Measurements from ENCODE around the gene MYH3.

MYH3 gene

DNA sequence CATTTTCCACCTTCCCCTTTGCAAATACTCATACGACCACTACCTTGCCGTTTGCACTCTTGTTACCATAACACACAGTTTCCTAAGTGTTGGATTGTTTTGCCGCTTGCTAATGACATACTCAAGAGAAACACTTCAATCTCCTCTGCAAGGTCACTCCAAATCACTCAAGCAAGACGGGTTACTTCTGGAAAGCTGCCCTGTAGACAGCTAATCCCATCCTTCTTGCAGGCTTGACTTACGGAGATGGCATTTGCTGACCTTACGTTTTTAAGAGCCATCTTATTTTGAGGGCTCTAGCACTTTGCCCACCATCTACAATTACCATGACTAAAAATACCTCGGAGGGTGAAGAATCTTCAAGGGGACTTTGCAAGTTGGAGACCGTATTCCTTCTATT is 46.2 kb downstream of the MYH3 start:
- no peak overlapping the region for H3K9ac ChIP-seq (ENCODE audit: low read length)

DNA sequence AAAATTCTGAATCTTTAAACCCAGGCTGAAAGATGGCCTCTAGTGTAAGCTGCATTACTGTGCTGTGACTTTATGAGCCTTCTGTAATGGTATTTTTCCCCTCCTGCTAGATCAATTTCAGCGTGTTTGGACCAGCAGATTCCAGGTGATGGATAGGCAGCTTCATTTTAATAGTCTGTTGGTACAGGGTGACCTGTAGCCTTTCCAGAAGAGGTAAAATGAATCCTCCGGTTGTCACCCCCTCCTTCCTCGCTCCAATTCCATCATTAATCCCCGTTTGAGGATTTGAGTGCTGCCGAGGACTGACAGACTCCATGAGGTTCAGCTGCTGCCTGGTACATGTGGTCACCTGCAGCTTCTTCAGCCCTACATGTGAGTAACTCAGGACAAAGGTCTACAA is 48.9 kb downstream of the MYH3 start:
- H3K27me3 ChIP-seq (ENCODE audit: insufficient read depth, low read length): no peaks in the 10 kb centered on the region
- H3K9me3 ChIP-seq (ENCODE audit: low read length): no peaks in the 10 kb centered on the region
- H3F3A ChIP-seq (ENCODE audit: insufficient read depth, low read length): no peaks in the 10 kb centered on the region
- no peak overlapping the region for H2AFZ ChIP-seq (ENCODE audit: low read length)
- no peaks in the 10 kb centered on the region for H3K9me2 ChIP-seq (ENCODE audit: low read depth, low read length)
- no peaks in the 10 kb centered on the region for H3K4me1 ChIP-seq (ENCODE audit: insufficient read depth, low read length, severe bottlenecking)
- H3K9ac ChIP-seq (ENCODE audit: low read length): no peak overlapping the region
- H4K20me1 ChIP-seq (ENCODE audit: insufficient read depth, low read length): no peaks in the 10 kb centered on the region
- no peak overlapping the region for H3K4me2 ChIP-seq (ENCODE audit: low read length)
- H3K27ac ChIP-seq (ENCODE audit: low read depth, low read length, poor library complexity, severe bottlenecking): no peak overlapping the region
- H3K4me3 ChIP-seq (ENCODE audit: low read depth, low read length, poor library complexity, severe bottlenecking): no peak overlapping the region
- no peaks in the 10 kb centered on the region for H3K36me3 ChIP-seq (ENCODE audit: insufficient read depth, low read length)
- no peaks in the 10 kb centered on the region for H3K79me2 ChIP-seq (ENCODE audit: insufficient read depth, low read length)
- TF ChIP-seq, protein P1, sequence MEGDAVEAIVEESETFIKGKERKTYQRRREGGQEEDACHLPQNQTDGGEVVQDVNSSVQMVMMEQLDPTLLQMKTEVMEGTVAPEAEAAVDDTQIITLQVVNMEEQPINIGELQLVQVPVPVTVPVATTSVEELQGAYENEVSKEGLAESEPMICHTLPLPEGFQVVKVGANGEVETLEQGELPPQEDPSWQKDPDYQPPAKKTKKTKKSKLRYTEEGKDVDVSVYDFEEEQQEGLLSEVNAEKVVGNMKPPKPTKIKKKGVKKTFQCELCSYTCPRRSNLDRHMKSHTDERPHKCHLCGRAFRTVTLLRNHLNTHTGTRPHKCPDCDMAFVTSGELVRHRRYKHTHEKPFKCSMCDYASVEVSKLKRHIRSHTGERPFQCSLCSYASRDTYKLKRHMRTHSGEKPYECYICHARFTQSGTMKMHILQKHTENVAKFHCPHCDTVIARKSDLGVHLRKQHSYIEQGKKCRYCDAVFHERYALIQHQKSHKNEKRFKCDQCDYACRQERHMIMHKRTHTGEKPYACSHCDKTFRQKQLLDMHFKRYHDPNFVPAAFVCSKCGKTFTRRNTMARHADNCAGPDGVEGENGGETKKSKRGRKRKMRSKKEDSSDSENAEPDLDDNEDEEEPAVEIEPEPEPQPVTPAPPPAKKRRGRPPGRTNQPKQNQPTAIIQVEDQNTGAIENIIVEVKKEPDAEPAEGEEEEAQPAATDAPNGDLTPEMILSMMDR (IDR thresholded peaks at IDR 0.05; ENCODE audit: low read length): no peak
- no peak for TF ChIP-seq EZH2 (IDR thresholded peaks at IDR 0.05; ENCODE audit: borderline replicate concordance, low read length)

More for the DNA sequence above, 46.2 kb downstream of the MYH3 start:
- Histone ChIP-seq H3K27ac (ENCODE audit: low read depth, low read length, poor library complexity, severe bottlenecking) (no peak overlapping the region), H3K4me2 (ENCODE audit: low read length) (no peak overlapping the region), H2AFZ (ENCODE audit: low read length) (no peak overlapping the region), H3K9me2 (ENCODE audit: low read depth, low read length) (no peaks in the 10 kb centered on the region), H4K20me1 (ENCODE audit: insufficient read depth, low read length) (no peaks in the 10 kb centered on the region), H3K36me3 (ENCODE audit: insufficient read depth, low read length) (no peaks in the 10 kb centered on the region), H3K27me3 (ENCODE audit: insufficient read depth, low read length) (no peaks in the 10 kb centered on the region), H3K4me3 (ENCODE audit: low read depth, low read length, poor library complexity, severe bottlenecking) (no peak overlapping the region), H3K79me2 (ENCODE audit: insufficient read depth, low read length) (no peaks in the 10 kb centered on the region), H3F3A (ENCODE audit: insufficient read depth, low read length) (no peaks in the 10 kb centered on the region), H3K9me3 (ENCODE audit: low read length) (no peaks in the 10 kb centered on the region), H3K4me1 (ENCODE audit: insufficient read depth, low read length, severe bottlenecking) (no peaks in the 10 kb centered on the region)
- TF ChIP-seq, protein P1 (IDR thresholded peaks at IDR 0.05; ENCODE audit: low read length): no peak
- TF ChIP-seq EZH2 (IDR thresholded peaks at IDR 0.05; ENCODE audit: borderline replicate concordance, low read length): no peak

DNA sequence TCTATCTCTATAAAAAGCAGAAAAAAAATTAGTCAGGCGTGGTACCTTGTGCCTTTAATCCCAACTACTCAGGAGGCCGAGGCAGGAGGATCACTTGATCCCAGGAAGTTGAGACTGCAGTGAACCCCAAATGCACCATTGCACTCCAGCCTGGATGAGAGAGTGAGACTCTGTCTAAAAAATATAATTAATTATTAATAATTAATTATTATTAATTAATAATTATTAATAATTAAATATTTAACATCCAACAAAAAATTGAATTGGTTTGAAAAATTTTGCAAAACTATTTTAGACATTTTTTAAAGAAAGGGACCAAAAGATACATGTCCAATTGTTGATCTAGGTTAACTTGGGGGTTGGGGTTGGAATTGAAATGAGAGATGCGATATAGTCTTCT is 51.0 kb downstream of the MYH3 start:
- Histone ChIP-seq H3F3A (ENCODE audit: insufficient read depth, low read length) (no peaks in the 10 kb centered on the region), H3K27ac (ENCODE audit: low read depth, low read length, poor library complexity, severe bottlenecking) (no peak overlapping the region), H3K36me3 (ENCODE audit: insufficient read depth, low read length) (no peaks in the 10 kb centered on the region), H3K79me2 (ENCODE audit: insufficient read depth, low read length) (no peaks in the 10 kb centered on the region), H3K9ac (ENCODE audit: low read length) (no peak overlapping the region), H4K20me1 (ENCODE audit: insufficient read depth, low read length) (no peaks in the 10 kb centered on the region), H3K9me3 (ENCODE audit: low read length) (no peaks in the 10 kb centered on the region), H3K4me2 (ENCODE audit: low read length) (no peak overlapping the region), H3K27me3 (ENCODE audit: insufficient read depth, low read length) (no peaks in the 10 kb centered on the region), H3K4me3 (ENCODE audit: low read depth, low read length, poor library complexity, severe bottlenecking) (no peak overlapping the region), H3K9me2 (ENCODE audit: low read depth, low read length) (no peaks in the 10 kb centered on the region), H3K4me1 (ENCODE audit: insufficient read depth, low read length, severe bottlenecking) (no peaks in the 10 kb centered on the region), H2AFZ (ENCODE audit: low read length) (no peak overlapping the region)
- TF ChIP-seq EZH2 (IDR thresholded peaks at IDR 0.05; ENCODE audit: borderline replicate concordance, low read length): no peak
- TF ChIP-seq, protein P1 (IDR thresholded peaks at IDR 0.05; ENCODE audit: low read length): no peak

Data from OCI-LY1 (cell line).